Measurements from ENCODE around the gene SLC12A7.

GRCh38 chr5:1111241-1111726 is 579 bp downstream of the SLC12A7 start:
- TF ChIP-seq POLR2AphosphoS5 (IDR thresholded peaks at IDR 0.05; ENCODE audit: borderline replicate concordance, low read depth, low read length) (no peak), EZH2 (IDR thresholded peaks at IDR 0.05) (no peak)

Data from SK-N-MC (cell line).